ENCODE measurements around the gene VNN1.

VNN1 gene

DNA sequence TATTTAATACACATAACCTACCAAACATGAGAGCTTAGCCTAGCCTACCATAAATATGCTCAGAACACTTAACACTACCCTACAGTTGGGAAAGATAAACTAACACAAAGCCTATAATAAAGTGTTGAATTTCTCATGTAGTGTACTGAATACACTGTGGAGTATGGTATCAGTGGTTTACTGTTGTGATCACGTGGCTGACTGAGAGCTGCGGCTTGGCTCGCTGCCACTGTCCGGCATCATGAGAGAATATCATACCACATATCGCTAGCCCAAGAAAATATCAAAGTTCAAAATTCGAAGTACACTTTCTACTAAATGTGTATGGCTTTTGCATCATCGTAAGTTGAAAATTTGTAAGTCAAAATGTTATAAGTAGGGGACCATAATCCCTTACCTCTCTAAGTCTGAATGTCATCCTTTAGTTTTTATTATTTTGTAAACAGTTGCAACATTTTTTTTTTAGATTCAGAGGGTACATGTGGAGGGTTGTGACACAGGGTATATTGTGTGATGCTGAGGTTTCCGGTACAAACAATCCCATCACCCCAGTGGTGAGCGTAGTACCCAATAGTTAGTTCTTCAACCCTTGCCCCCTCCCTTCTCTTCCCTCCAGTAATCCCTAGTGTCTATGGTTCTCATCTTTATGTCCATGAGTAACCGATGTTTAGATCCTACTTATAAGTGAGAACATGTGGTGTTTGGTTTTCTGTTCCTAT is 40.3 kb downstream of the VNN1 start:
- no peak overlapping the region for H3K27ac ChIP-seq
- TF ChIP-seq, protein P1, sequence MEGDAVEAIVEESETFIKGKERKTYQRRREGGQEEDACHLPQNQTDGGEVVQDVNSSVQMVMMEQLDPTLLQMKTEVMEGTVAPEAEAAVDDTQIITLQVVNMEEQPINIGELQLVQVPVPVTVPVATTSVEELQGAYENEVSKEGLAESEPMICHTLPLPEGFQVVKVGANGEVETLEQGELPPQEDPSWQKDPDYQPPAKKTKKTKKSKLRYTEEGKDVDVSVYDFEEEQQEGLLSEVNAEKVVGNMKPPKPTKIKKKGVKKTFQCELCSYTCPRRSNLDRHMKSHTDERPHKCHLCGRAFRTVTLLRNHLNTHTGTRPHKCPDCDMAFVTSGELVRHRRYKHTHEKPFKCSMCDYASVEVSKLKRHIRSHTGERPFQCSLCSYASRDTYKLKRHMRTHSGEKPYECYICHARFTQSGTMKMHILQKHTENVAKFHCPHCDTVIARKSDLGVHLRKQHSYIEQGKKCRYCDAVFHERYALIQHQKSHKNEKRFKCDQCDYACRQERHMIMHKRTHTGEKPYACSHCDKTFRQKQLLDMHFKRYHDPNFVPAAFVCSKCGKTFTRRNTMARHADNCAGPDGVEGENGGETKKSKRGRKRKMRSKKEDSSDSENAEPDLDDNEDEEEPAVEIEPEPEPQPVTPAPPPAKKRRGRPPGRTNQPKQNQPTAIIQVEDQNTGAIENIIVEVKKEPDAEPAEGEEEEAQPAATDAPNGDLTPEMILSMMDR (conservative IDR thresholded peaks at IDR 0.05): no peak
- TF ChIP-seq ZFX (IDR thresholded peaks at IDR 0.05): no peak

DNA sequence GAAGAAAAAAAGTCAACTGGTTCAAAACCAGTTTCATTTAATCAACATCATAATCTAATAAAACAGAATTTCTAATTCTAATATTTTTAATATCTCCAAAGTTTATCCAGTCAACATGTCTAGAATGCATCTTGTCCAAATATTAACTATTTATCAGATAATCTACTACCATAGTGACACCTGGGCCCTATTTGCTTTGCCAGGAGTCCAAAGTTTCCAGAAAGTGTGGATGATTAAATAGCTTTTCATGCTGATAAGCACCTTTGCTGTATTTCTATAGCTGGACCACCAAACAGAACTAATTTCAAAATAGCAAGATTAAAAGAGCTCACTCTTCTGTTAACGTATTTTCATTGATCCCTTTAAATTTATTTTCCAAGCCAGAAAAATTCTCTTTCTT is 42.6 kb downstream of the VNN1 start:
- H3K27ac ChIP-seq: no peak overlapping the region
- no peak for TF ChIP-seq ZFX (IDR thresholded peaks at IDR 0.05)
- TF ChIP-seq, protein P1 (conservative IDR thresholded peaks at IDR 0.05): no peak

DNA sequence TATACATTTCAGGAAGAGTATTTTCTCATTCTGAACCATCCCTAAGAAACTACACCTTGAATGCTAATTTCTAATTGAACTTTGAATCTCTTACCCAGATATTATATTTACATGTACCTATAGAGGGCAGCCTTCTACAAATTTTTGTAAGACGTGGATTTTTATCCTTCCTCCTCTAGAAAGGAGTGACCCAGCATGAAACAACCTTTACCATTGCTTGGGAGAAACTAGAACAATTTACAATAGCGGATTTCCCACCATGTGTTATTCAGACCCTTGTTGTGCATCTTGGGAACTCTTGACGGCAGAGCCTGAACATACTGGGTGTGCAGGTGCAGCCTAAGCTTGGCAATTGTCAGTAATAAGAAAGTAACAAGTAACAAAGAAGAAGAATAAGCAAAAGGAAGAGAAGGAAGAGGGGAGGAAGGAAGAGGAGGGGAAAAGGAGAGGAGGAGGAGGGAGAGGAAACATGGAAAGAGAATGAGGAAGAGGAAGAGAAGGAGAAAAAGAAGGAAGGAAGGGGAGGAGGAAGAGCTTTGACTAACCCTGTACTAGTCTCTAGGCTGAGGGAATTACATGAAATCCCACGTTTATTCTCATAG is 44.1 kb downstream of the VNN1 start:
- no peak overlapping the region for H3K27ac ChIP-seq
- TF ChIP-seq, protein P1 (conservative IDR thresholded peaks at IDR 0.05): peak; percentile 64
- no peak for TF ChIP-seq ZFX (IDR thresholded peaks at IDR 0.05)

DNA sequence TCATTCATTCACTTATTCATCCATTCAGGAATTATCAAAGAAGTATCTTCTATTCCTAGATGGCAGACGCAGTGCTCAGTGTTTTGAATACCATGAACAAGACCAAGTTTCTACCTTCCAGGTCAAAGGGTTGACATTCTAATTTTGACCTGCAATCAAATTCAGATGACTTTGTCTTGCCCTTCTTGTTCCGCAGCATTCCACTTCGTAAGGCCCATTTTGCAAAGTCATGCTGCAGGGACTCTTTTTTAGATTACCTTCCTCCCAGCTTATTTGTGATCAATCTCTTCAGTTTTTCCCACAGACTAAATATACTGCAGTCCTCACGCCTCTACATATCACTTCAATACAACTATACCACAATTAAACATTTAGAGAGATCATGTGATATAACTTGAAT is 47.7 kb downstream of the VNN1 start:
- H3K27ac ChIP-seq: no peak overlapping the region
- TF ChIP-seq ZFX (IDR thresholded peaks at IDR 0.05): no peak
- TF ChIP-seq, protein P1 (conservative IDR thresholded peaks at IDR 0.05): no peak

DNA sequence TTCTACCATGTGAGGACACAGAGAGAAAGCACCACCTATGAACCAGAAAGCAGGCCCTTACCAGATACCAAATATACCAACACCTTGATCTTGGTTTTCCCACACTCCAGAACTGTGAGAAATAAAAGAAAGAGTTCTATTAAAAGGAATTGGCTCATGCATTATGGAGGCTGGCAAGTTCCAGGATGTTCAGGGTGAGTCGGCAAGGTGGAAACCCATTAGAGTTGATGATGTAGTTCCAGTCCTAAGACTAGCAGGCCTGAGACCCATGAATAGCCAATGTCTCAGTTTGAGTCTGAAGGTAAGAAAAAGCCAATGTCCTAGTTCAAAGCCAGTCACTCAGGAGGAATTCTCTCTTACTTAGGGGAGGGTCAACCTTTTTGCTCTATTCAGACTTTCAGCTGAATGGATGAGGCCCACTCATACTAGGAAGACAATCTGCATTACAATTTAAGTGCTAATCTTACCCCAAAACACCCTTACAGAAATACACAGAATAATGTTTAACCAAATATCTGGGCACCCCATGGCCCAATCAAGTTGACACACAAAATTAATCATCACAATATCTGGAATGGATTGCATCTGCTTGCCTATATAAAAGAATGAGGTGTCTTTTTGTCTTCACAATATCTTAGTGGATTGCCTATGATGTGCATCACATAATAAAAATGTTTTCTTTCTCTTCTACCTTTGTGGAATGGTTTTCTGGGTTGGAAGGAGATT is 49.4 kb downstream of the VNN1 start:
- no peak overlapping the region for H3K27ac ChIP-seq
- TF ChIP-seq, protein P1 (conservative IDR thresholded peaks at IDR 0.05): no peak
- no peak for TF ChIP-seq ZFX (IDR thresholded peaks at IDR 0.05)

DNA sequence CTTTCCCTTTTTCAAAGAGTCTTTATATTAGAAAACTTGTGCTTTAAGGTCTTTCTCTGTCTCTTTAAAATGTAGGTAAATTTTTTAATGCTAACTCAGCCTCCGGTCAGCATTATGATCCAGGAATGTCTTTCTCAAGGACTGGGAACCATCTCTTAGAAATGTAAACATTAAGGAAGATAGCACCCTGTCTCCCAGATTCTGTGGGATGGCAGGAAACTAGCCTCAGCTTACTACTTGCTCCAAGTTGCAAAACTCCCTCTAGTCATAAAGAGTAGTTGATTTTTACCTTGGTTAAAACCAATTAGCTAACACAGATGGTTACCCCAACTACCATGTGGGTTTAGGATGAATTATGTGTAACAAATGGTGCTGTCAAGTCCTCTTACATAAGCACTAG is 50.2 kb downstream of the VNN1 start:
- H3K27ac ChIP-seq: no peak overlapping the region
- TF ChIP-seq, protein P1 (conservative IDR thresholded peaks at IDR 0.05): no peak
- no peak for TF ChIP-seq ZFX (IDR thresholded peaks at IDR 0.05)

DNA sequence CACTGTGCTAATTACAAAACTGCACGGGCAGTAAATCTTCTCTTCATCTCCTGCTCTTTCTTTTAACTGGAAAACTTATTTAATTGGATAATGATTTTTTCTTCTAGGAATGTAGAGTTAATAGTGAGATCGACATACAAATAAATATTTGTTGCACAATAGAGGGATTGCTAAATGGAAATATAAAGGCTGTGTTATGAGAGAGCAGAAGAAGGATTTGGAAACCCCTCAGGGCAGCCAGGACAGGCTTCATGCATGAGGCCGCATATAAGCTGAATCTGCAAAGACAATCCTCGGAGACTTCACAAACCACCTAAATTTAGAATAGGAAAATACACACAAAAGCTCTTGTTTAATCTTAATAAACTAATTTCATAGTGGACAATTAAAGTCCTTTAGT is 51.9 kb downstream of the VNN1 start:
- H3K27ac ChIP-seq: no peak overlapping the region
- no peak for TF ChIP-seq ZFX (IDR thresholded peaks at IDR 0.05)
- TF ChIP-seq, protein P1 (conservative IDR thresholded peaks at IDR 0.05): no peak

Measured in C4-2B (cell line).